ENCODE results near the gene BTBD2. TPM values are rescaled to one million over a fixed set of nuclear protein-coding genes. Genes with fewer than 3 reads are reported as not detected.

BTBD2 gene
- total and polyA plus RNA-seq, 10 of the 15 experiments (the other 5 are each of a cell fraction or from before 2014, with no cell fraction given), result 0.13 to 66.2 (median 10.4) TPM

GRCh38 chr19:2039089-2039958 is 23.8 kb upstream of the BTBD2 start:
- peaks cover 22% of the 10 kb centered on the region for H3K79me2 ChIP-seq (ENCODE audit: control insufficient read depth, insufficient read depth, low read length)
- no peak overlapping the region for H3K4me2 ChIP-seq (ENCODE audit: control insufficient read depth, insufficient read depth)
- no peak for ATAC-seq
- H3K9ac ChIP-seq (ENCODE audit: control insufficient read depth, insufficient read depth, low read length), result no peak overlapping the region
- CTCF ChIA-PET, result no interaction called here
- no peak for FAIRE-seq
- in situ Hi-C loops (cut with MboI), result no loop called here
- intact Hi-C loops (cut with micrococcal nuclease; ENCODE audit: unreplicated experiment), result no loop called here
- no TSS peak for BruUV-seq (replicated peaks)
- RAD21 ChIA-PET (ENCODE audit: unreplicated experiment), result interaction anchor here (0.6 kb wide), 1 partner anchor 53 kb away, joined by 4 read pairs; no protein-coding TSS in a partner anchor
- POLR2A ChIA-PET, result interaction anchor here (0.5 to 1.1 kb wide), 4 partner anchors 10 to 138 kb away, joined by 3 to 9 read pairs (median 3); no protein-coding TSS in a partner anchor
- no peak overlapping the region for H3K27ac ChIP-seq (ENCODE audit: control insufficient read depth, insufficient read depth)
- peaks cover 14 to 29% of the 10 kb centered on the region in 2 experiments for H3K36me3 ChIP-seq (ENCODE audit: control insufficient read depth in 2 of 2, insufficient read depth in 2 of 2, low read length in 1 of 2)
- no peak overlapping the region for H3K4me3 ChIP-seq
- H3K9me3 ChIP-seq (replicated peaks; ENCODE audit: control insufficient read depth, insufficient read depth, low read length), result peaks cover 5% of the 10 kb centered on the region; the same call in 2 of the 3 replicates
- no peaks in the 10 kb centered on the region for H3K27me3 ChIP-seq (replicated peaks in 1 of 2; ENCODE audit: control insufficient read depth in 2 of 2, insufficient read depth in 2 of 2, low read length in 1 of 2)
- 86% methylated on average over 30 of the region's 30 CpGs for WGBS (ENCODE audit: insufficient coverage, insufficient replicate concordance, low lambda C conversion rate, missing lambda C conversion rate)
- SMC1A ChIA-PET (ENCODE audit: uncharacterized antibody, unreplicated experiment), result no interaction called here
- no peaks in the 10 kb centered on the region; the same call in 1 of the 2 replicates for H4K20me1 ChIP-seq (ENCODE audit: control insufficient read depth, insufficient read depth)
- peaks cover 30% of the 10 kb centered on the region for H3K4me1 ChIP-seq (ENCODE audit: control insufficient read depth, insufficient read depth, low read length)
- no peak overlapping the region for H2AFZ ChIP-seq (ENCODE audit: control insufficient read depth, low read depth, low read length)
- no peak for DNase-seq (ENCODE audit: low read depth, low spot score)
- TF ChIP-seq NFYB (IDR thresholded peaks at IDR 0.05; ENCODE audit: insufficient read depth, low read depth, low read length) (no peak), PML (IDR thresholded peaks at IDR 0.05; ENCODE audit: low read length) (peak; percentile 33; the same call in 1 of the 2 replicates), CREB1 (IDR thresholded peaks at IDR 0.05; ENCODE audit: low read depth) (no peak), SIX5 (IDR thresholded peaks at IDR 0.05; ENCODE audit: low read depth, low read length, severe bottlenecking) (no peak), CTCF (IDR thresholded peaks at IDR 0.05 in 2 of 3, conservative IDR thresholded peaks at IDR 0.05 in 1 of 3; ENCODE audit: control insufficient read depth in 2 of 3, extremely low read depth in 1 of 3, insufficient read depth in 1 of 3, low read depth in 3 of 3, low read length in 3 of 3) (no peak), JUNB (IDR thresholded peaks at IDR 0.05) (no peak), POLR2AphosphoS5 (IDR thresholded peaks at IDR 0.05; ENCODE audit: low read length) (peak; percentile 64; the same call in 1 of the 2 replicates), WRNIP1 (IDR thresholded peaks at IDR 0.05; ENCODE audit: borderline replicate concordance, low read depth, low read length) (no peak), MYB (IDR thresholded peaks at IDR 0.05; ENCODE audit: borderline replicate concordance, low read depth, low read length) (no peak), POLR2AphosphoS2 (IDR thresholded peaks at IDR 0.05; ENCODE audit: low read depth, low read length) (peak; percentile 23; the same call in 1 of the 2 replicates), ZNF592 (IDR thresholded peaks at IDR 0.05) (no peak), IRF4 (IDR thresholded peaks at IDR 0.05; ENCODE audit: low read depth, low read length) (no peak), E2F8 (IDR thresholded peaks at IDR 0.05; ENCODE audit: low read depth, partially characterized antibody) (no peak), BACH1 (IDR thresholded peaks at IDR 0.05; ENCODE audit: borderline replicate concordance) (peak; percentile 35; the same call in 1 of the 2 replicates)
